Lower leg skin (tissue), 4 donors: ENCODE data around the gene TMC3. TPM values are rescaled to one million over a fixed set of nuclear protein-coding genes. Genes with fewer than 3 reads are reported as not detected.

Source experiments
- DNase-seq, 2 donors: peaks; one replicate each; pipeline ENCODE4 v3.0.0-alpha.2; 2019; ENCODE audit warnings: low spot score in 2 of 2
- H3K4me3 ChIP-seq: fragments of 200-600 bp; sonication (generic); 2 replicates; pipeline ENCODE4 v1.5.1; 2017; ENCODE audit warnings: mild to moderate bottlenecking, low read depth; ENCODE audit not compliant: poor library complexity, severe bottlenecking
- POLR2A ChIP-seq, 2 donors: fragments of 450-650 bp; IDR thresholded peaks; one replicate each; pipeline ENCODE4 v1.6.1; 2016 to 2017; ENCODE audit warnings: antibody characterized with exemption in 2 of 2, mild to moderate bottlenecking in 1 of 2, moderate library complexity in 1 of 2
- WGBS, 2 donors: methylation state at CpG; one replicate each; pipeline ENCODE4 v1.1.5; 2018; 5-methylcytosine and 5-hydroxymethylcytosine counted together
- intact Hi-C: fragments of 100-400 bp; cut with DNase I; formaldehyde crosslinking; loops from one replicate; pipeline ENCODE4 v1.15.0; 2023; ENCODE audit warnings: low total_unique reads
- total RNA-seq, 4 donors: library from RNA; depleted of rRNA; stranded (reverse); fragments of >200 nt; gene quantifications; one replicate each; pipeline ENCODE4 v1.1.0, GENCODE V29; 2016
- TF ChIP-seq, protein P1 (sequence below), 3 donors: fragments of 450-650 bp; IDR thresholded peaks; one replicate each; pipeline ENCODE4 v1.5.1; 2016; ENCODE audit warnings: antibody characterized with exemption in 3 of 3, mild to moderate bottlenecking in 3 of 3, moderate library complexity in 2 of 3

TMC3 gene
- total RNA-seq, 4 donors from 2014 or later: 0.05 to 0.10 TPM; not detected in 2

DNA sequence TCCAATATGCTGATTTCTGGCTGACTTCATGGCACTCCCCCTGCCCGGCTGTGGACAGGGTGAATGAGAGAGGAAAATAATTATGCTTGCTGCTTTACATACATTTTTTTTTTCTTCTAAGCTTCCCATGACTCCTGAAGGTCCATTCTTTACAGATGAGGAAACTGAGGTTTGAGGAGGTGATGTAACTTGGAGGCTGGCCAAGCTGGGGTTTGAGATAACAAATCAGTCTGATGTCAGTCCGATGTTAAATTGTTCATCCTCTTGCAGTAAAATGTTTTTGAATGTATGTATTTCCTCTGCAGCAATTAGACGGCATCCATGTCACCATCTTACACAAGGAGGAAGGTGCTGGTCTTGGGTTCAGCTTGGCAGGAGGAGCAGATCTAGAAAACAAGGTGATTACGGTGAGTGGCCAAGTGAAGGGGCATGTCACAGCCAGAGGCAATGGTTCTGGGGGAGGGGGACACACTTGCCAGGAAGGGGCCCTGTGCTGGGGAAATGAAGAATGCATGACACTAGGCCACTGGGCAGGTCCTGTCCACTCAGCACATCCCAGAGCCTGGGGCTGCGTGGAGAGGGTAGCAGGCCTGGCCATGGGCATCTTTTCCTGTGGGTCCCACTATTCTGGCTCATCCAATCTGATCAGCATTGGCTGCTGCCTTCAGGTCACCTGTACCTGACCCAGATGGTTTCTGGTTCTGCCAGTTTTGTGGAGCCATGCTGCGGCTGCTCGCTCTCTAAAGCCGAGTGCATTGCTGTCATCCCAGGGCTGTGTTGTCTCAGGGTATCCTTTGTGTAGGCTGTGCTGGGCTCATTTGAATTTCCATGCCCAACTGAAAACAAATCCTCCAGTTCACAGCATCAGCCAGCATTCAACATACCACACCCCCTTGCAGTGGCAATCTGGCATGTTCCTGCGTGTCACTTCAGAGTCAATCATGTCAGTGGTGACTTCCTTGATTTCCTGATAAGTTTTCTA lies 70.5 kb downstream of the TMC3 start:
- TF ChIP-seq, protein P1, sequence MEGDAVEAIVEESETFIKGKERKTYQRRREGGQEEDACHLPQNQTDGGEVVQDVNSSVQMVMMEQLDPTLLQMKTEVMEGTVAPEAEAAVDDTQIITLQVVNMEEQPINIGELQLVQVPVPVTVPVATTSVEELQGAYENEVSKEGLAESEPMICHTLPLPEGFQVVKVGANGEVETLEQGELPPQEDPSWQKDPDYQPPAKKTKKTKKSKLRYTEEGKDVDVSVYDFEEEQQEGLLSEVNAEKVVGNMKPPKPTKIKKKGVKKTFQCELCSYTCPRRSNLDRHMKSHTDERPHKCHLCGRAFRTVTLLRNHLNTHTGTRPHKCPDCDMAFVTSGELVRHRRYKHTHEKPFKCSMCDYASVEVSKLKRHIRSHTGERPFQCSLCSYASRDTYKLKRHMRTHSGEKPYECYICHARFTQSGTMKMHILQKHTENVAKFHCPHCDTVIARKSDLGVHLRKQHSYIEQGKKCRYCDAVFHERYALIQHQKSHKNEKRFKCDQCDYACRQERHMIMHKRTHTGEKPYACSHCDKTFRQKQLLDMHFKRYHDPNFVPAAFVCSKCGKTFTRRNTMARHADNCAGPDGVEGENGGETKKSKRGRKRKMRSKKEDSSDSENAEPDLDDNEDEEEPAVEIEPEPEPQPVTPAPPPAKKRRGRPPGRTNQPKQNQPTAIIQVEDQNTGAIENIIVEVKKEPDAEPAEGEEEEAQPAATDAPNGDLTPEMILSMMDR (IDR thresholded peaks at IDR 0.05): no peak
- TF ChIP-seq POLR2A (IDR thresholded peaks at IDR 0.05): no peak
- intact Hi-C loops: no loop called here
- peak in 1 of 2 donors; percentile 70 for DNase-seq
- no peak overlapping the region for H3K4me3 ChIP-seq
- 51 to 68% methylated on average over 9 of the region's 9 CpGs for WGBS, 2 donors

GRCh38 chr15:81302701-81303109 lies 71.3 kb downstream of the TMC3 start:
- WGBS, 2 donors: 79 to 81% methylated on average over 6 of the region's 6 CpGs
- no peak for DNase-seq
- no peak overlapping the region for H3K4me3 ChIP-seq
- intact Hi-C loops: no loop called here
- TF ChIP-seq, protein P1 (IDR thresholded peaks at IDR 0.05): no peak
- TF ChIP-seq POLR2A (IDR thresholded peaks at IDR 0.05): no peak

DNA sequence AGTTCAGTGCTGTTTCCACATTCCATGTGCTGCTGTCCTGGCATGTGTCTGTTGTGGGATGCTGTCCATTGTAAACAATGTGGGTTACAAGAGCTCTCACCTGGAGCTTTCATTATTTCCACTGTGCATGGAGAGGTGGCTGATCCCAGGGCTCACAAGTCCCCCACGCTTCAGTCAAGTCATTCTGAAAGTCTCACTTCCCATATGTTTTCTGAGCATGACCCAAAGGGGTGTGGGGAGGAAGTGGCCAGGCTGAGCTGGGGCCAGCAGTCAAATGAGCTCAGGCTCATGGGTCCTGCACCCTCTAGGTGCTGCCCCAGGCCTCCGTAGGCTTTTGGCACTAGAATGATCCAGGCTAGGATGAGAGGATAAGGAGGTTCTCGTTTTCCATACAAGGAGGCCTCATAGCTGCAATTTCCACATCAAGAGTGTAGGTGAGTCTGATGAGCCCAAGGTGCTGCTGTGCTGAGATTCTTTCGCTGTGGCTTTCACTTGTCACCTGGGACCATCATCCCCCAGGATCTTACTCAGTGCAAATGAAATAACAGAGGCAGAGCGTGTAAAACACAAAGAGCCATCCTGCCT lies 72.1 kb downstream of the TMC3 start:
- no peak overlapping the region for H3K4me3 ChIP-seq
- peak in 1 of 2 donors; percentile 78 for DNase-seq
- no peak for TF ChIP-seq POLR2A (IDR thresholded peaks at IDR 0.05)
- TF ChIP-seq, protein P1 (IDR thresholded peaks at IDR 0.05): no peak
- 79 to 80% methylated on average over 5 of the region's 5 CpGs for WGBS, 2 donors
- intact Hi-C loops: no loop called here

- no peak overlapping the region for H3K4me3 ChIP-seq
- no peak for DNase-seq
- no peak for TF ChIP-seq POLR2A (IDR thresholded peaks at IDR 0.05)
- TF ChIP-seq, protein P1 (IDR thresholded peaks at IDR 0.05): no peak
- WGBS, 2 donors: 92 to 95% methylated on average over 4 of the region's 4 CpGs
- intact Hi-C loops: no loop called here
These were observed 72.6 kb downstream of the TMC3 start for GRCh38 chr15:81301385-81301784.

DNA sequence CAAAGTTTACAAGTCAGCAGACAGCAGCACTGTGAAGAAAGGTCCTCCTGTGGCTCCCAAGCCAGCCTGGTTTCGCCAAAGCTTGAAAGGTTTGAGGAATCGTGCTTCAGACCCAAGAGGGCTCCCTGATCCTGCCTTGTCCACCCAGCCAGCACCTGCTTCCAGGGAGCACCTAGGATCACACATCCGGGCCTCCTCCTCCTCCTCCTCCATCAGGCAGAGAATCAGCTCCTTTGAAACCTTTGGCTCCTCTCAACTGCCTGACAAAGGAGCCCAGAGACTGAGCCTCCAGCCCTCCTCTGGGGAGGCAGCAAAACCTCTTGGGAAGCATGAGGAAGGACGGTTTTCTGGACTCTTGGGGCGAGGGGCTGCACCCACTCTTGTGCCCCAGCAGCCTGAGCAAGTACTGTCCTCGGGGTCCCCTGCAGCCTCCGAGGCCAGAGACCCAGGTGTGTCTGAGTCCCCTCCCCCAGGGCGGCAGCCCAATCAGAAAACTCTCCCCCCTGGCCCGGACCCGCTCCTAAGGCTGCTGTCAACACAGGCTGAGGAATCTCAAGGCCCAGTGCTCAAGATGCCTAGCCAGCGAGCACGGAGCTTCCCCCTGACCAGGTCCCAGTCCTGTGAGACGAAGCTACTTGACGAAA lies 74.3 kb downstream of the TMC3 start:
- intact Hi-C loops: no loop called here
- H3K4me3 ChIP-seq: no peak overlapping the region
- 88% methylated on average over 12 to 14 of the region's 14 CpGs for WGBS, 2 donors
- no peak for TF ChIP-seq POLR2A (IDR thresholded peaks at IDR 0.05)
- TF ChIP-seq, protein P1 (IDR thresholded peaks at IDR 0.05): no peak
- DNase-seq: peak in 1 of 2 donors; percentile 82
